Ishikawa (cell line): ENCODE data around the gene KCNMB2.

ENCODE experiments used
- CEBPB ChIP-seq: IDR thresholded peaks from 2 replicates; pipeline ENCODE4 v1.6.1; 2012
- CREB1 ChIP-seq: IDR thresholded peaks from 2 replicates; pipeline ENCODE4 v1.6.1; 2012; ENCODE audit warnings: low read depth
- EGR1 ChIP-seq: IDR thresholded peaks from 2 replicates; pipeline ENCODE4 v1.6.1; 2012
- EP300 ChIP-seq: IDR thresholded peaks from 2 replicates; pipeline ENCODE4 v1.6.1; 2012; ENCODE audit warnings: borderline replicate concordance
- FOXM1 ChIP-seq: IDR thresholded peaks from 2 replicates; pipeline ENCODE4 v1.6.1; 2012; ENCODE audit warnings: low read depth, borderline replicate concordance
- NFIC ChIP-seq: IDR thresholded peaks from 2 replicates; pipeline ENCODE4 v1.6.1; 2012
- RAD21 ChIP-seq: IDR thresholded peaks from 2 replicates; pipeline ENCODE4 v1.6.1; 2012; ENCODE audit warnings: low read depth
- REST ChIP-seq: IDR thresholded peaks from 2 replicates; pipeline ENCODE4 v1.6.1; 2012; ENCODE audit warnings: low read depth, mild to moderate bottlenecking
- TAF1 ChIP-seq: IDR thresholded peaks from 2 replicates; pipeline ENCODE4 v1.6.1; 2012; ENCODE audit warnings: low read depth, mild to moderate bottlenecking
- TCF12 ChIP-seq: IDR thresholded peaks from 2 replicates; pipeline ENCODE4 v1.6.1; 2012; ENCODE audit warnings: low read depth
- TEAD4 ChIP-seq: IDR thresholded peaks from 2 replicates; pipeline ENCODE4 v1.6.1; 2012
- YY1 ChIP-seq: IDR thresholded peaks from 2 replicates; pipeline ENCODE4 v1.6.1; 2012; ENCODE audit warnings: low read depth
- TF ChIP-seq, protein P1 (sequence below): IDR thresholded peaks from 2 replicates; pipeline ENCODE4 v1.6.1; 2012

GRCh38 chr3:178669022-178669601 is 132.9 kb downstream of the KCNMB2 start:
- TF ChIP-seq YY1 (no peak), FOXM1 (no peak), TEAD4 (no peak), REST (no peak), EP300 (no peak), TCF12 (no peak), TAF1 (no peak), CEBPB (no peak), CREB1 (no peak), RAD21 (no peak), NFIC (no peak), EGR1 (no peak)
- TF ChIP-seq, protein P1, sequence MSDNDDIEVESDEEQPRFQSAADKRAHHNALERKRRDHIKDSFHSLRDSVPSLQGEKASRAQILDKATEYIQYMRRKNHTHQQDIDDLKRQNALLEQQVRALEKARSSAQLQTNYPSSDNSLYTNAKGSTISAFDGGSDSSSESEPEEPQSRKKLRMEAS = no peak
